Measurements from ENCODE around the gene ANGPTL1. TPM values are rescaled to one million over a fixed set of nuclear protein-coding genes. Genes with fewer than 3 reads are reported as not detected.
"Not testable (repeated sequence)": the region's sequence is repeated elsewhere in the genome, so short reads cannot be mapped to it uniquely, and the experiment has no call there.

Gene ANGPTL1
- total RNA-seq, 1 donor from 2014 or later: 7.5 TPM

DNA sequence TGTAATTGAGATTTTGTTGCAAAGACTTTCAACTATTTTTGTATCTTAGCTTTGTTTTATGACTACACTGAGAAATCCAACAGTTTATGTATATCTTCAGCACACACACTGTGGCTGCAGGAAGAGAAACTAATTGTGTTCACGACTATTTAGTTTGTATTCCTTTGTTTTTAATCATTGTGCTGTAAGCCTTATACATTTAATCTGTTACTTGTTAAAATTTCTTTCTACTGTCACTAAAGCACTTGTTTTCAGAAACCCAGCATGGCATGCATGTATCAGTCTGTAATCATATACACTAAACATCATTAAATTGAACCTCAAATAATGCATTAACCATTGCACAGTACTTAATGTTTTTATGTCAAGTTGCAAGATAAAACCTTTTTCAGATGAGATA is 656 bp downstream of the ANGPTL1 start:
- intact Hi-C loops (cut with DNase I): no loop called here
- DNase-seq: no peak
- no peak for ATAC-seq (ENCODE audit: poor library complexity)

DNA sequence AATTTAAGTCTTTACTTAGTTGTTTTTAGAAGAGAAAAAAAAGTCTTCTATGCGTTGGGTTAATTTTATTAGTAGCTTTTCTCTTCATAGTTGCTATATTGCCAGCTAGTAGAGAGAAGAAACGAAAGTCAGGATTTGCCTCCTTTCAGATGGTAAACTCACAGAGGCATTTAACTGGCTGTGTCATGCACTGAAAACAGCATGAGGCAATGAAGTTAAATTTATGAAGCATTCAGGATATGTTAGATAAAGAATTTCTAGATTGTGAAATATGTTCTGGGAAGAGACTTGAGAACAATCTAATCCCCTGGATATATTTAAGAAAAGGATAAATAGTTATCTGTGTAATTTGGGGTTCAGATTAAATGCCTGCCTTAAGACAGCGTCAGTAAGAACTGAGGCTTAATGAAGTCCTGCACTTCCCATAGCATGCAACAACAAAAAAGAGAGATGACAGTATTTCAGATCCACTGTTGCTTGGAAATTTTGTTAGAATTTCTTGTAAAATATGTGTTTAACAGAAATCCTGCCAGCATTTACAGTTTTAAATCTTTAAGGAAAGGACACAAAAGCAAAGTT is 1.7 kb downstream of the ANGPTL1 start:
- peak; percentile 66 for ATAC-seq (ENCODE audit: poor library complexity)
- intact Hi-C loops (cut with DNase I): loop anchor here (5.0 kb wide), 1 partner anchor 63 kb away; no protein-coding TSS in a partner anchor
- DNase-seq: no peak

GRCh38 chr1:178868706-178869105 is 2.2 kb downstream of the ANGPTL1 start:
- intact Hi-C loops (cut with DNase I): loop anchor here (5.0 kb wide), 1 partner anchor 64 kb away; no protein-coding TSS in a partner anchor
- ATAC-seq (ENCODE audit: poor library complexity) (no peak), DNase-seq (no peak)

GRCh38 chr1:178867670-178868069 is 3.2 kb downstream of the ANGPTL1 start:
- intact Hi-C loops (cut with DNase I): loop anchor here (5.0 kb wide), 1 partner anchor 65 kb away; no protein-coding TSS in a partner anchor
- no peak for DNase-seq
- no peak for ATAC-seq (ENCODE audit: poor library complexity)

DNA sequence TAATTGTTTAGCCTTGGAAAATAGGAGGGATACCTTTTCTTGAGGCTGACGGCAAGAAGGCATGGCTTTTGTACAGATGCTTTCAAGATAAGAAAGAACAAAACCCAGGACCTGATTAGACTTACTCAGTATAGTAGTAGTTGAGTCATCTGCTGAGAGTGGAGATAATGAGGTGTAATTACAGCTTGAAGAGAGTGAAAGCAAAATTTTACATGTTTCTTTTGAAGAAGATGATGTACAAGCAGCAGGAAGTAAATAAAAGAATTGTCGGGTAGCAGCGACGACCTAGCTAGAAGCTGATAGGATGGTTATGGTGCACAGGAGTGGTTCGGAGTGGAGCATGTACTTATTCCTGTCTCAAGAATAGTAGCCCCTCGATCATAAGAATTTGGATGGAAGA is 6.6 kb downstream of the ANGPTL1 start:
- DNase-seq (no peak), ATAC-seq (ENCODE audit: poor library complexity) (no peak)
- intact Hi-C loops (cut with DNase I): no loop called here

DNA sequence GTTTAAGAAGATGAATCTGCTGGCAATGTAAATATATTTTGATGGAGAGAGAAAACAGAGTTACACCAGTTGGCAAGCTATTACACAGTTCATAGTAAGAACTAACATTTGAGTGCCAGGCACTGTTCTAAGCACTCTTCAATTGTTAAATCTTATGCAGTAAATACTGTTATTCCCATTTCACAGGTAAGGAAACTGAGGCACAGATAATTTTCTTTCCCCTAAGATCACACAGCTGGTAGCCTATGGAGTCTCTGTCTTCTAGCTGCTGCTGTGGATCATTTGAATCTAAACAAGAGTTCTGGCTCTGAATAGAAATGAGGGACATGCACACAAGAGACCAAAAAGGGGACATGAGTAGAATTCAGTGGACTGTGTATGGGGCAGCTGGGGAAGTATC is 8.0 kb downstream of the ANGPTL1 start:
- intact Hi-C loops (cut with DNase I): no loop called here
- ATAC-seq (ENCODE audit: poor library complexity): no peak

DNA sequence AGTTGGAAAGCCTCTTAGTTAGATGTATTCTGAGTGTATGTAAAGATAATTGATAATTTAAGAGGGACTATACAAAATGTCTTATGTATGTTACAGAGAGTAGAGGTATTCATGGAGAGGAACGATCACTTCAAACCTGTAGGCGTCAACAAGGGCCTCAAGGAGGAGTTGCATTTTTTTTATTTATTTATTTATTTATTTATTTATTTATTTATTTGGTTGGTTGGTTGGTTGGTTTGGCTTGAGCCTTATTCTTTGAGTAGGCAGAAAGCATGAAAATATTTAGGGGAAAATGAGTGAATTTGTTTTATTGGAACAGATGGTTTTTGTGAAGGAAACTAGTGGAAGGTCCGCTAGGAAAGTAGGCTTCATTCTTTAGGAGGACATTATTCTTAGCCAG is 8.5 kb downstream of the ANGPTL1 start:
- no peak for DNase-seq
- intact Hi-C loops (cut with DNase I): no loop called here
- ATAC-seq (ENCODE audit: poor library complexity): no peak

More for the DNA sequence above, 8.0 kb downstream of the ANGPTL1 start:
- no peak for DNase-seq

- ATAC-seq (ENCODE audit: poor library complexity): no peak
- intact Hi-C loops (cut with DNase I): no loop called here
- DNase-seq: no peak
Measured at GRCh38 chr1:178857126-178857525, 13.8 kb downstream of the ANGPTL1 start.

DNA sequence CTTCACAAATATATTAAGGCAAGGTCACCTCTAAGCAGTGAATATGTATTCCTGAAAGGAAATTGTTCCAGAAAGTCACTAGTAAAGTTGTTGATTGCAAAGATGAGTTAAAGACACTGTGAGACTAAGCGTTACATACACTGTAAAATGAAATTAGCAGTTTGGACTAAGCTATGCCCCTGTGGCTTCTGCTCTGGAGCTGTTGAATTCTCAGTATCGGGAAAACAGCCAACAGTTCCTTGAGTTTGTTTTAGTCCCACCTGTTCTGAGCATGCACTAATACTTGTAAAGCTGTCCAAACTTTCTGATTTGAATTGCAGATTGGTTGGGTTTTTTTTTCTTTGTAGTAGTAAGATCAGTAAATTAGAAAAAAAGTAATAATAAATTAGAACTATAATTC is 21.0 kb downstream of the ANGPTL1 start:
- ATAC-seq (ENCODE audit: poor library complexity): no peak
- intact Hi-C loops (cut with DNase I): no loop called here

DNA sequence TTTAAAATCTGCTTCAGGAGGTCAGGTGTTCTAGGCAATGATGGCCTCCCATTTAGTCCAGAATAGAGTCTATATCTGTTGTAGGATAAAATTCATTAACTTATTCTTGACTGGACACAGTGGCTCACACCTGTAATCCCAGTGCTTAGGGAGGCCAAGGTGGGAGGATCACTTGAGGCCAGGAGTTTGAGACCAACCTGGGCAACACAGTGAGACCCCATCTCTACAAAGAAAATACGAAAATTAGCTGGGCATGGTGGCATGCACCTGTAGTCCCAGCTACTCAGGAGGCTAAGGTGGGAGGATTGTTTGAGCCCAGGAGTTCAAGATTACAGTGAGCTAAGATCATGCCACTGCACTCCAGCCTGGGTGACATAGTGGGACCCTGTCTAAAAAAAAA is 23.0 kb downstream of the ANGPTL1 start:
- intact Hi-C loops (cut with DNase I); ATAC-seq (ENCODE audit: poor library complexity); DNase-seq: not testable (repeated sequence)

More for the DNA sequence above, 21.0 kb downstream of the ANGPTL1 start:
- no peak for DNase-seq

DNA sequence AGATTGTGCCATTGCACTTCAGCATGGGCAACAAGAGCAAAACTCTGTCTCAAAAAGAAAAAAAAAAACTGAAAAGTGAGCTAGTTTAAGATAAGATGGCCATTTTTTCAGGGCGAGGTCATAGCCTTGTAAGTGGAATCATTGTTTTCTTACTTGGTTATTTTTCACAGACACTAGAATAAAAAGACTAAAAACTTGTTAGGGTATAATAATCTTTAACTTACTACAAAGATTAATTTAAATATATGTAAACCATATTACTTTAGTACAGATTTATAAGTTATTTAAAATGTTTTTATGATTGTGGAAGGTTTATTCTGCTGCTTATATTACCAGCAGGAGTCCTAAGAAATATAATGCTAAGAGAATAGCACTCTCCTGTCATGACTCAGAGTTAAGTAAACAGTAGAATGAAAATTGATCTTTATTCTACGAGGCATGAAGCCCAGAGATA is 23.5 kb downstream of the ANGPTL1 start:
- DNase-seq: no peak
- intact Hi-C loops (cut with DNase I): no loop called here
- no peak for ATAC-seq (ENCODE audit: poor library complexity)

- intact Hi-C loops (cut with DNase I): no loop called here
- ATAC-seq (ENCODE audit: poor library complexity) (no peak), DNase-seq (no peak)
Measured at GRCh38 chr1:178846306-178846705, 24.6 kb downstream of the ANGPTL1 start.

- ATAC-seq (ENCODE audit: poor library complexity): no peak
- intact Hi-C loops (cut with DNase I): no loop called here
- no peak for DNase-seq
Measured at GRCh38 chr1:178844436-178844835, 26.4 kb downstream of the ANGPTL1 start.

DNA sequence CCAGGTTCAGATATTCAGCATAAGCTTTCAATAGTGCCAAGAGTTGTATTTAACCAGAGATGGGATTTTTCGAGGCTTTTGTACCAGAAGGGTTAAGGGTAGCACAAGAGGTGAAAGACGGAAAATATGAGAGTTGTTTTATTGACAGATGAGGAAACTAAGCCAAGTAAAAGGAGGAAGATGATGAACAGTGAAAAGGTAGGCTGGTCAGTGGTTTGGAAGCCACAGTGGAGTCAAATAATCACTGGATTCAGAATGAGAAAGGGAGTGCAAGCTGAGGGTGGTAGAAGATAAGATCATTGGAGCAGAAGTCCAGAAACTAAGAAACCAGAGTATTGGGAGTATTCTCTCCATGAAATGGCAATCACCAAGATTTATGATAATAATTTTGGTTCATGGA is 45.7 kb downstream of the ANGPTL1 start:
- intact Hi-C loops (cut with DNase I): no loop called here
- DNase-seq (no peak), ATAC-seq (ENCODE audit: poor library complexity) (no peak)

- intact Hi-C loops (cut with DNase I): no loop called here
- no peak for ATAC-seq (ENCODE audit: poor library complexity)
Measured at GRCh38 chr1:178821134-178821866, 49.6 kb downstream of the ANGPTL1 start.

GRCh38 chr1:178819123-178819522 is 51.8 kb downstream of the ANGPTL1 start:
- intact Hi-C loops (cut with DNase I): no loop called here
- ATAC-seq (ENCODE audit: poor library complexity): no peak
- no peak for DNase-seq

More at GRCh38 chr1:178821134-178821866, 49.6 kb downstream of the ANGPTL1 start:
- no peak for DNase-seq

GRCh38 chr1:178818416-178818815 is 52.5 kb downstream of the ANGPTL1 start:
- DNase-seq (no peak), ATAC-seq (ENCODE audit: poor library complexity) (no peak)
- intact Hi-C loops (cut with DNase I): no loop called here

GRCh38 chr1:178810585-178810984 is 60.3 kb downstream of the ANGPTL1 start:
- no peak for DNase-seq
- intact Hi-C loops (cut with DNase I): loop anchor here (5.0 kb wide), 1 partner anchor 192 kb away; no protein-coding TSS in a partner anchor
- no peak for ATAC-seq (ENCODE audit: poor library complexity)

DNA sequence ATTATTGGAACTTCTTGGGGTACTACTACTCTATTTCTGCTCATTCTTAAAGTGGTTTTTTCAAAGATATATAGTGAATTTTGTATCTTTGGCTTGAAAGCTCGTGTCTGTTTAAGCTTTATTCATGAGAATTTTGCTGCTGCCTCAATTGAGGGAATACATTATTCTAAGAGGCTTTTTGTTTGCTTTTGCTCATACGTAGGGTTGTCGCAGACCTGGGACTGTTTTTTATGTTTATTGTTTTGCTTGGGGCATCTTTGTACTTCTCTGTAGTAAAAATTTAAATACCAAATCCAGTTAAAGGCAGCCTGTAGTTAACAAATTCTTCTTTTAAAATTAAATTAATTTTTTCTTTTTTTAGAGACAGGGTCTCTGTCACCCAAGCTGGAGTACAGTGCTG is 62.3 kb downstream of the ANGPTL1 start:
- intact Hi-C loops (cut with DNase I): no loop called here
- DNase-seq (no peak), ATAC-seq (ENCODE audit: poor library complexity) (no peak)

GRCh38 chr1:178806665-178807300 is 64.1 kb downstream of the ANGPTL1 start:
- DNase-seq: no peak
- intact Hi-C loops (cut with DNase I): no loop called here
- no peak for ATAC-seq (ENCODE audit: poor library complexity)
